ENCODE measurements around the gene GALNT10. TPM values are rescaled to one million over a fixed set of nuclear protein-coding genes. Genes with fewer than 3 reads are reported as not detected.

GALNT10 gene
- total RNA-seq, 1 experiment from 2014 or later, result 22.9 TPM

DNA sequence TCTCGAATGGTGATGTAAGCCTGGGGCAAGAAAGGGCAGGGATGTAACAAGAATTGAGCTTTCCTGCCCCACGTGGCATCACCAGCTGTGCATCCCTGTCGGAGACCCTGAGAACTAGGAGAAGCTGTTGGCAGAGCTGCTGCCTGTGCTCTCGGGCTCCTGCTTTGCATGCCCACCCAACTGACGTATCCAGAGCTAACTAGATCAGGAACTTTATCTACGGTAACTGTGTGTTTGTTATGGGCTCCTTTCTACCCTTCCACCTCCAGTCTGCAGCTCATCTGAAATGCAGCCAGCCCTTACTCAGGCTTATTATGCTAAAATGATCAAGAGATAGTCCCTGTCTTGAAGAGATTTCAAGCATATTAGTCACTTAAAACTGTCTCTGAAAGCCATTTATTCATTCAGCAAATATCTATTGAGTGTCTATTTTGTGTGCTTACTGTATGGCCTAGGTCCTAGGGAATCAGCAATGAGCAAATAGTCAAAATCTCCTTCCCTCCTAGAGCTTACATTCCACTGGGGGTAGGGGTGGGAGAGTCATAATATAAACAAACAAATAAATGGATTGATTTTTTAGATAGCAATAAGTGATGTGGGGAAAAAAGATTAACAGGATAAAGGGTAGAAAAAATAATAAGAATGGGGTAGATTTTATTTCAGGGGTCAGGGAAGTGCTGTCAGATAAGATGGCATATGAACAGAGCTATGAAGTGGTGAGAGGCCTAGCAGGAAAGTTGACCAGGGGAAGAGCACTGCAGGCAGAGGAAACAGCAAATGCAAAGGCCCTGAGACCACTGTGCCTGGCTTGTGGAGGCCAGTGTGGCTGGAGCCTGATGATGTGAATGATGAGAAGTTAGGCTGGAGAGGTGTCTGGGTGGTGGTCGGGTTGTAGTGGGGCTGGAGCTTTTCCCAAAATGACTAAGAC, 118.2 kb downstream of the GALNT10 start:
- CTCF ChIA-PET, result interaction anchor here (1.0 kb wide), 1 partner anchor 236 kb away, joined by 3 read pairs; no protein-coding TSS in a partner anchor
- no peak for ATAC-seq
- POLR2A ChIA-PET, result no interaction called here

DNA sequence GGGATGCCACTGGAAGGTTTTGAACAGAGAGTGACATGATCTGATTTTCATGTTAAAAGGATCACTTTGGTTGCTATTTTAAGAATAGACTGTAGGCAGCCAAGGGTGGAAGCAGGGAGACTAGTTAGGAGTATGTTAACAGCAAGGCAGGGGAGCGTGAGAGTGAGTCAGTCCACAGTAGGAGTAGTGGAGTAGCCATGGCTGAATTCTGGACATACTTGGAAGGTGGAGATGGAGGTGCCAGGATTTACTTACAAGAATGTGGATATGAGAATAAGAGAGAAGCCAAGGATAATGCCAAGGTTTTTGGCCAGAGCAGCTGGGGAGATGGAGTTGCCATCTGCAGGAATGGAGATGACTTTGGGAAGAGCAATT, 118.8 kb downstream of the GALNT10 start:
- H3K27me3 Mint-ChIP-seq (ENCODE audit: low read depth), result no peaks in the 10 kb centered on the region
- no peak overlapping the region for H3K27ac Mint-ChIP-seq
- ATAC-seq (no peak), DNase-seq (ENCODE audit: low spot score) (no peak)
- ChIA-PET POLR2A (no interaction called here), CTCF (no interaction called here)
- peaks cover 8% of the 10 kb centered on the region for H3K9me3 Mint-ChIP-seq
- H3K4me1 Mint-ChIP-seq, result no peaks in the 10 kb centered on the region
- peaks cover 5% of the 10 kb centered on the region; the same call in 1 of the 2 replicates for H3K36me3 Mint-ChIP-seq
- no peak for TF ChIP-seq OVOL2 (CRISPR knock-in tag; IDR thresholded peaks at IDR 0.05; ENCODE audit: borderline replicate concordance)
- no peak for TF ChIP-seq TEAD1 (CRISPR knock-in tag; IDR thresholded peaks at IDR 0.05)
- no peak overlapping the region for H3K4me3 Mint-ChIP-seq

More for the DNA sequence above, 118.2 kb downstream of the GALNT10 start:
- H3K4me1 Mint-ChIP-seq, result no peaks in the 10 kb centered on the region
- peaks cover 12% of the 10 kb centered on the region for H3K9me3 Mint-ChIP-seq
- no peak for DNase-seq (ENCODE audit: low spot score)
- H3K4me3 Mint-ChIP-seq, result no peak overlapping the region
- no peak overlapping the region for H3K27ac Mint-ChIP-seq
- H3K36me3 Mint-ChIP-seq, result peaks cover 9% of the 10 kb centered on the region; the same call in 1 of the 2 replicates
- TF ChIP-seq, protein P1, sequence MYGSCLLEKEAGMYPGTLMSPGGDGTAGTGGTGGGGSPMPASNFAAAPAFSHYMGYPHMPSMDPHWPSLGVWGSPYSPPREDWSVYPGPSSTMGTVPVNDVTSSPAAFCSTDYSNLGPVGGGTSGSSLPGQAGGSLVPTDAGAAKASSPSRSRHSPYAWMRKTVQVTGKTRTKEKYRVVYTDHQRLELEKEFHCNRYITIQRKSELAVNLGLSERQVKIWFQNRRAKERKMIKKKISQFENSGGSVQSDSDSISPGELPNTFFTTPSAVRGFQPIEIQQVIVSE (CRISPR knock-in tag; IDR thresholded peaks at IDR 0.05; ENCODE audit: borderline replicate concordance), result no peak
- TF ChIP-seq, protein P2, sequence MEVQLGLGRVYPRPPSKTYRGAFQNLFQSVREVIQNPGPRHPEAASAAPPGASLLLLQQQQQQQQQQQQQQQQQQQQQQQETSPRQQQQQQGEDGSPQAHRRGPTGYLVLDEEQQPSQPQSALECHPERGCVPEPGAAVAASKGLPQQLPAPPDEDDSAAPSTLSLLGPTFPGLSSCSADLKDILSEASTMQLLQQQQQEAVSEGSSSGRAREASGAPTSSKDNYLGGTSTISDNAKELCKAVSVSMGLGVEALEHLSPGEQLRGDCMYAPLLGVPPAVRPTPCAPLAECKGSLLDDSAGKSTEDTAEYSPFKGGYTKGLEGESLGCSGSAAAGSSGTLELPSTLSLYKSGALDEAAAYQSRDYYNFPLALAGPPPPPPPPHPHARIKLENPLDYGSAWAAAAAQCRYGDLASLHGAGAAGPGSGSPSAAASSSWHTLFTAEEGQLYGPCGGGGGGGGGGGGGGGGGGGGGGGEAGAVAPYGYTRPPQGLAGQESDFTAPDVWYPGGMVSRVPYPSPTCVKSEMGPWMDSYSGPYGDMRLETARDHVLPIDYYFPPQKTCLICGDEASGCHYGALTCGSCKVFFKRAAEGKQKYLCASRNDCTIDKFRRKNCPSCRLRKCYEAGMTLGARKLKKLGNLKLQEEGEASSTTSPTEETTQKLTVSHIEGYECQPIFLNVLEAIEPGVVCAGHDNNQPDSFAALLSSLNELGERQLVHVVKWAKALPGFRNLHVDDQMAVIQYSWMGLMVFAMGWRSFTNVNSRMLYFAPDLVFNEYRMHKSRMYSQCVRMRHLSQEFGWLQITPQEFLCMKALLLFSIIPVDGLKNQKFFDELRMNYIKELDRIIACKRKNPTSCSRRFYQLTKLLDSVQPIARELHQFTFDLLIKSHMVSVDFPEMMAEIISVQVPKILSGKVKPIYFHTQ (CRISPR knock-in tag; IDR thresholded peaks at IDR 0.05), result no peak
- TF ChIP-seq ETV6 (CRISPR knock-in tag; IDR thresholded peaks at IDR 0.05) (no peak), ESRRA (CRISPR knock-in tag; IDR thresholded peaks at IDR 0.05; ENCODE audit: borderline replicate concordance) (no peak), ZNF232 (CRISPR knock-in tag; IDR thresholded peaks at IDR 0.05) (no peak), MXD4 (CRISPR knock-in tag; IDR thresholded peaks at IDR 0.05; ENCODE audit: borderline replicate concordance) (no peak), CREB1 (CRISPR knock-in tag; IDR thresholded peaks at IDR 0.05) (no peak), ZNF317 (CRISPR knock-in tag; IDR thresholded peaks at IDR 0.05; ENCODE audit: borderline replicate concordance, low read depth) (no peak), NR3C1 (CRISPR knock-in tag; conservative IDR thresholded peaks at IDR 0.05; ENCODE audit: low read depth) (no peak), PRRX2 (CRISPR knock-in tag; IDR thresholded peaks at IDR 0.05) (no peak)
- TF ChIP-seq, protein P3, sequence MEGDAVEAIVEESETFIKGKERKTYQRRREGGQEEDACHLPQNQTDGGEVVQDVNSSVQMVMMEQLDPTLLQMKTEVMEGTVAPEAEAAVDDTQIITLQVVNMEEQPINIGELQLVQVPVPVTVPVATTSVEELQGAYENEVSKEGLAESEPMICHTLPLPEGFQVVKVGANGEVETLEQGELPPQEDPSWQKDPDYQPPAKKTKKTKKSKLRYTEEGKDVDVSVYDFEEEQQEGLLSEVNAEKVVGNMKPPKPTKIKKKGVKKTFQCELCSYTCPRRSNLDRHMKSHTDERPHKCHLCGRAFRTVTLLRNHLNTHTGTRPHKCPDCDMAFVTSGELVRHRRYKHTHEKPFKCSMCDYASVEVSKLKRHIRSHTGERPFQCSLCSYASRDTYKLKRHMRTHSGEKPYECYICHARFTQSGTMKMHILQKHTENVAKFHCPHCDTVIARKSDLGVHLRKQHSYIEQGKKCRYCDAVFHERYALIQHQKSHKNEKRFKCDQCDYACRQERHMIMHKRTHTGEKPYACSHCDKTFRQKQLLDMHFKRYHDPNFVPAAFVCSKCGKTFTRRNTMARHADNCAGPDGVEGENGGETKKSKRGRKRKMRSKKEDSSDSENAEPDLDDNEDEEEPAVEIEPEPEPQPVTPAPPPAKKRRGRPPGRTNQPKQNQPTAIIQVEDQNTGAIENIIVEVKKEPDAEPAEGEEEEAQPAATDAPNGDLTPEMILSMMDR (IDR thresholded peaks at IDR 0.05), result no peak
- TF ChIP-seq, protein P4, sequence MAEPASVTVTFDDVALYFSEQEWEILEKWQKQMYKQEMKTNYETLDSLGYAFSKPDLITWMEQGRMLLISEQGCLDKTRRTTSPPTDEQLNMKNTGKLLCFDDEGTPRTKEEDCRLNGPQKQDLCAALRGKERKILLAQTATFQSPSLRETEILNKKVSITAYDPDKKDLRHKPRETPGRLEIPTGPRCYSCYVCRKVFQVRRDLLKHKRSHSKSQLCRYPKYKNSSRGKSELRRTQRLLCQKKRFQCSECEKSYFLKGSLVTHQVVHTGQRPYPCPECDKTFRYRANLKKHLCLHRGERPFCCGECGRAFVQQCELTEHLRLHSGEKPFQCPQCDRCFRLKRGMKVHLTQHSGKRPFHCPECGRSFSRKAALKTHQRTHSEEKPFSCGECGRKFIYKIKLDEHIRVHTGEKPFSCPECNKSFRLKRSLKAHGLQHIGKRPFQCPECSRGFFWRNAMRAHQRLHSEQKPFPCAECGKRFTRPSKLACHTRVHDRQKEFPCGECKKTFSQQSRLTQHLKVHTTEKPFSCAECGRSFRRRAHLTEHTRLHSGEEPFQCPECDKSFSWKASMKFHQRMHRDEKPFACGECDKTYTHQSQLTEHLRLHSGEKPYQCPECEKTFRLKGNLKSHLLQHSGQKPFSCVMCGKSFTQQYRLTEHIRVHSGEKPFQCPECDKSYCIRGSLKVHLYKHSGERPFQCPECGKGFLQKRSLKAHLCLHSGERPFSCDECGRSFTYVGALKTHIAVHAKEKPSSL (CRISPR knock-in tag; conservative IDR thresholded peaks at IDR 0.05), result no peak
- TF ChIP-seq, protein P5, sequence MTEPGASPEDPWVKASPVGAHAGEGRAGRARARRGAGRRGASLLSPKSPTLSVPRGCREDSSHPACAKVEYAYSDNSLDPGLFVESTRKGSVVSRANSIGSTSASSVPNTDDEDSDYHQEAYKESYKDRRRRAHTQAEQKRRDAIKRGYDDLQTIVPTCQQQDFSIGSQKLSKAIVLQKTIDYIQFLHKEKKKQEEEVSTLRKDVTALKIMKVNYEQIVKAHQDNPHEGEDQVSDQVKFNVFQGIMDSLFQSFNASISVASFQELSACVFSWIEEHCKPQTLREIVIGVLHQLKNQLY (CRISPR knock-in tag; IDR thresholded peaks at IDR 0.05), result no peak
- H3K27me3 Mint-ChIP-seq (ENCODE audit: low read depth), result no peaks in the 10 kb centered on the region

Measured in WTC11 (cell line).